Uterine smooth muscle cell (primary cell): ENCODE data around the gene CRHR2. TPM values are rescaled to one million over a fixed set of nuclear protein-coding genes. Genes with fewer than 3 reads are reported as not detected.

Source experiments
- total RNA-seq: library from RNA; depleted of rRNA; stranded (reverse); fragments of >200 nt; gene quantifications from 2 replicates; pipeline ENCODE4 v1.2.3, GENCODE V29; 2014

CRHR2 gene
- total RNA-seq, result not detected in 2 replicates

DNA sequence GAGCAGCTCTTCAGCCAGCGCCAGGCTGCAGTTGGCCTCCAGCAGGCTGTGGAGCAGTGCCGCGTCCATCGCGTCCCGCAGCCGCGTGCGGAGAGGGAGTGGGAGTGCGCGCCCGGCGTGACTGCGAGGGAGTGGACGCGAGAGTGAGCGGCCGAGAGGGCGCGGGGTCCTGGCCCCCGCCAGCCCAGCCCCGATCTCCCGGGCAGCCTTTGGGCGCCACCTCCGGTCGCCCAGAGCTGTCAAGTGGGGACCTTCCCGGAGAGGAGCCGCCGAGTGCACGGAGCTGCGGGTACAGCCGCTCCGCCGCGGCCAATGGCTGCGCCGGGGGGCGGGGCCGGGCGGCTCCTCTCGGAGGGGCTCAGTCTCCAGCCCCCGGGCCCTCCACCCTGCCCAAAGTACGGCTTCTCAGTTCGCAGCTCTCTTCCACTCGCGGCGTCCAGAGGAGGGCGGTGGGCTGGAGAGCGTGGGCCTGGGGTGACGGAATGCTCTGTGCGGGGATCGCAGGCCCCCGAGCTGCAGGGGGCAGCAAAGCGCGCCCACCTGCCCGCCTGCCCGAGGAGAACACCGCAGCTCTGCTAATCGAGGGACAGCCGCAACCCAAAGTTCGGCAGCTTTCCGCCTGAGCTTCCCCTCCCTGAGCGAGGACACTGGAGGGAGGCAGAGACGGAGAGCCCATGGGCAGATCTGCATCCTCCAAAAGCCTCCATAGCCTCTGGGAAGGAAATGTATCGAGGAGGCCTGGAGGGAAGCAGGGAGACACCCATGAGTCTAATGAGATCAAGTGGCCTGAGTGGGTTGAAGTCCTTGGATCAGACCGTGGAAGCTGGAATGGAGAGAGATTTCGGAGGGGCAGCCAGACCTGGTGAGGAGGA, at the start of gene CRHR2:
Gene CRHR2, minus strand, starts transcription at position 245 of the 872 bp plus-strand sequence. Its CDS starts 176 bp downstream, at position 69.

Other genes starting within 250 kb of the CRHR2 start
- 3.5 and 4.2 TPM in 2 replicates for gene NOD1, start 203.7 kb downstream of the CRHR2 start, total RNA-seq
- gene GGCT, start 177.6 kb downstream of the CRHR2 start, total RNA-seq, result 21.5 and 24.1 TPM in 2 replicates
- 345 and 370 TPM in 2 replicates for gene GARS1, start 87.6 kb downstream of the CRHR2 start, total RNA-seq
- gene INMT, start 69.7 kb upstream of the CRHR2 start, total RNA-seq, result 0.11 and 1.2 TPM in 2 replicates
- gene MINDY4, start 89.0 kb upstream of the CRHR2 start, total RNA-seq, result 6.7 and 8.9 TPM in 2 replicates
- gene AQP1, start 229.4 kb upstream of the CRHR2 start, total RNA-seq, result 0.50 and 0.66 TPM in 2 replicates